HepG2 (cell line): ENCODE measurements around the gene PARP2. TPM values are rescaled to one million over a fixed set of nuclear protein-coding genes. Genes with fewer than 3 reads are reported as not detected.

Source experiments
- HNF4A ChIP-seq: sonication (generic); formaldehyde crosslinking; IDR thresholded peaks from 2 replicates; pipeline ENCODE4 v1.4.0; 2020; ENCODE audit warnings: missing genetic modification reagents
- KAT8 ChIP-seq: IDR thresholded peaks from 2 replicates; pipeline ENCODE4 v1.6.1; 2016; ENCODE audit warnings: missing genetic modification reagents, missing compliant biosample characterization
- LCORL ChIP-seq, 2 experiments: fragments of 450-650 bp in 1 of 2; sonication (generic) in 1 of 2; formaldehyde crosslinking in 1 of 2; IDR thresholded peaks; 2 replicates each; pipeline versions ENCODE4 v1.5.0 to v1.6.1; 2017 to 2020; ENCODE audit warnings: antibody characterized with exemption in 1 of 2, missing genetic modification reagents in 1 of 2
- MED1 ChIP-seq: sonication (generic); formaldehyde crosslinking; IDR thresholded peaks from 2 replicates; pipeline ENCODE4 v1.4.0; 2020; ENCODE audit warnings: missing genetic modification reagents
- MEIS1 ChIP-seq: sonication (generic); formaldehyde crosslinking; IDR thresholded peaks from 2 replicates; pipeline ENCODE4 v1.9.0; 2021; ENCODE audit warnings: mild to moderate bottlenecking, missing genetic modification reagents, moderate library complexity, borderline replicate concordance
- PRDM15 ChIP-seq: sonication (generic); formaldehyde crosslinking; IDR thresholded peaks from 2 replicates; pipeline ENCODE4 v1.4.0; 2020; ENCODE audit warnings: missing genetic modification reagents
- RNF2 ChIP-seq: fragments of 450-650 bp; conservative IDR thresholded peaks from 2 replicates; pipeline ENCODE4 v1.6.1; 2016; ENCODE audit warnings: low read depth
- SKI ChIP-seq: fragments of 450-650 bp; IDR thresholded peaks from one replicate; pipeline ENCODE4 v1.6.1; 2018; ENCODE audit warnings: mild to moderate bottlenecking; ENCODE audit not compliant: partially characterized antibody
- SMARCC2 ChIP-seq: fragments of 450-650 bp; IDR thresholded peaks from 2 replicates; pipeline ENCODE4 v1.6.1; 2017; ENCODE audit warnings: antibody characterized with exemption, mild to moderate bottlenecking
- ZGPAT ChIP-seq: IDR thresholded peaks from 2 replicates; pipeline ENCODE4 v1.6.1; 2016; ENCODE audit warnings: mild to moderate bottlenecking
- ZNF260 ChIP-seq: sonication (generic); formaldehyde crosslinking; IDR thresholded peaks from 2 replicates; pipeline ENCODE4 v1.4.0; 2020; ENCODE audit warnings: missing genetic modification reagents, low read depth, mild to moderate bottlenecking, borderline replicate concordance
- ZNF337 ChIP-seq: sonication (generic); formaldehyde crosslinking; IDR thresholded peaks from 2 replicates; pipeline ENCODE4 v1.5.1; 2020; ENCODE audit warnings: missing genetic modification reagents, low read depth, mild to moderate bottlenecking, borderline replicate concordance
- ZNF460 ChIP-seq: sonication (generic); formaldehyde crosslinking; IDR thresholded peaks from 2 replicates; pipeline ENCODE4 v1.5.1; 2020; ENCODE audit warnings: missing genetic modification reagents, mild to moderate bottlenecking, borderline replicate concordance
- ZNF574 ChIP-seq: sonication (generic); formaldehyde crosslinking; IDR thresholded peaks from 2 replicates; pipeline ENCODE4 v1.4.0; 2020; ENCODE audit warnings: missing genetic modification reagents
- ZNF724P ChIP-seq: sonication (generic); formaldehyde crosslinking; IDR thresholded peaks from 2 replicates; pipeline ENCODE4 v1.8.0; 2022; ENCODE audit warnings: missing genetic modification reagents, borderline replicate concordance
- ZSCAN9 ChIP-seq: IDR thresholded peaks from 2 replicates; pipeline ENCODE4 v1.6.1; 2016; ENCODE audit warnings: borderline replicate concordance
- polyA plus RNA-seq, 8 experiments: library from polyadenylated mRNA; depleted of rRNA in 3 of 8; stranded (reverse) in 7 of 8; unstranded in 1 of 8; fragments of >200 nt; fragmentation: Illumina TruSeq in 4 of 8; extraction: Trizol in 4 of 8; gene quantifications; 2 replicates each; pipeline versions ENCODE4 v1.2.1 to v1.2.3, GENCODE V29; 2011 to 2016; ENCODE audit warnings: low read depth in 4 of 8, missing spikeins in 1 of 8, mixed read lengths in 1 of 8; ENCODE audit not compliant: insufficient read depth in 1 of 8
- total RNA-seq, 5 experiments: library from RNA; depleted of rRNA; stranded (reverse); fragments of >200 nt; fragmentation: Illumina TruSeq; extraction: Trizol; gene quantifications; 2 replicates each; pipeline ENCODE4 v1.2.3, GENCODE V29; 2016; ENCODE audit warnings: low read depth in 1 of 5

PARP2 gene
- total and polyA plus RNA-seq, 2 of the 13 experiments (the other 11 are each of a cell fraction or from before 2014, with no cell fraction given): 37.3 to 38.4 TPM

GRCh38 chr14:20347747-20348146 is 4.3 kb downstream of the PARP2 start (continued):
- TF ChIP-seq ZGPAT (peak; percentile 50; the same call in 1 of the 2 replicates), LCORL (IDR thresholded peaks at IDR 0.05) (no peak), LCORL (CRISPR knock-in tag; IDR thresholded peaks at IDR 0.05) (0 out of 2 replicates have a peak, but pooled peaks have one; percentile 15), KAT8 (no peak), ZNF724P (CRISPR knock-in tag) (no peak), ZNF460 (no peak), ZNF337 (no peak), MED1 (peak; percentile 27; the same call in 1 of the 2 replicates), ZNF260 (CRISPR knock-in tag) (no peak), SMARCC2 (no peak), MEIS1 (CRISPR knock-in tag) (no peak), PRDM15 (CRISPR knock-in tag) (no peak), HNF4A (peak; percentile 43), SKI (peak; percentile 66), ZSCAN9 (no peak), RNF2 (no peak), ZNF574 (no peak)
